Memory B cell (primary cell): ENCODE data around the gene FBP1.

Experiments
- ATAC-seq: fragments of 150-1000 bp; cut with Tn5 transposase; 2 replicates; pipeline ENCODE4 v1.10.0; 2021; ENCODE audit warnings: low read depth, mild to moderate bottlenecking, moderate library complexity
- DNase-seq, 2 donors: peaks; one replicate each; pipeline ENCODE4 v3.0.0; 2022; ENCODE audit warnings: low spot score in 2 of 2
- H3K27ac Mint-ChIP-seq: one replicate; pipeline ENCODE4 v1.8.0; 2022; ENCODE audit warnings: mild to moderate bottlenecking, moderate library complexity, mixed read lengths
- H3K27me3 Mint-ChIP-seq: one replicate; pipeline ENCODE4 v1.8.0; 2022; ENCODE audit warnings: mixed read lengths
- H3K36me3 Mint-ChIP-seq: one replicate; pipeline ENCODE4 v1.8.0; 2022; ENCODE audit warnings: mild to moderate bottlenecking, mixed read lengths
- H3K4me1 Mint-ChIP-seq: one replicate; pipeline ENCODE4 v1.8.0; 2022; ENCODE audit warnings: mixed read lengths
- H3K4me3 Mint-ChIP-seq: one replicate; pipeline ENCODE4 v1.8.0; 2022; ENCODE audit warnings: mild to moderate bottlenecking, moderate library complexity, mixed read lengths
- H3K9me3 Mint-ChIP-seq: one replicate; pipeline ENCODE4 v1.8.0; 2022; ENCODE audit warnings: mixed read lengths

FBP1 gene

DNA sequence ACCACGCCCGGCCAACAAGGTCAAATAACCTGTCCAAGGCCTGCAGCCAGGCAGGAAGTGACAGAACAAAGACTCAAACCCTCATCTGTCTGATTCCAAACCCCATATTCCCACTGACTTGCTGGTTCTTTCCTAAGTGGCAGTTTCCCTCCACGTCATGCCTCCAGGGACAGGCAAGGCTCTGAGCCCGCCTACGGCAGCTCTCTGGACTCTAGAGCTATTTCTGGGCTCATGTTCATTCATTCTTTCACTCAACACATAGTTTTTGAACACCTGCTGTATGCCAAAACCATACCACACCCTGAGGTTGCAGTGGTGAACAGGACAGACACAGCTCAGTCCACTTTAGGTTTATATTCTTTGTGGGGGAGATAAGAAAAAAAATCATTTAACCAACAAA is 5.2 kb upstream of the FBP1 start:
- Mint-ChIP-seq H3K9me3 (no peaks in the 10 kb centered on the region), H3K36me3 (no peaks in the 10 kb centered on the region), H3K27ac (no peak overlapping the region), H3K27me3 (peaks cover 5% of the 10 kb centered on the region), H3K4me1 (no peaks in the 10 kb centered on the region), H3K4me3 (no peak overlapping the region)
- DNase-seq (no peak), ATAC-seq (no peak)

DNA sequence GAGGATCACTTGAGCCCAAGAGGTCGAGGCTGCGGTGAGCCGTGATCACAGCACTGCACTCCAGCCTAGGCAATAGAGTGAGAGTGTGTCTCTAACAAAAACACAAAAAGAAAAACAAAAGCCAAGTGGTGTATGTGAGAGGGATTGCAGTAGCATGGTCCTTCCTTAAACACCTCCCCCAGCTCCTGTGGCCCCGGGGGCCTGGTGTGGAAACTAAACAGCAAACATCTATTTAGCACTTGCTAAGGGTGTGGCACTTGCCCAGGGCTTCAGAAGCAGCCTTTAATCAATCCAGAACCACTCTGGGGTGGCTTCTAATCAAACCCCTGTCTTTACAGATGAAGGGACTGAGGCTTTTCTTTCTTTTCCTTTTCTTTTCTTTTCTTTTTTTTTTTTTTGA is 4.4 kb upstream of the FBP1 start:
- no peaks in the 10 kb centered on the region for H3K36me3 Mint-ChIP-seq
- H3K4me3 Mint-ChIP-seq = no peak overlapping the region
- H3K9me3 Mint-ChIP-seq = no peaks in the 10 kb centered on the region
- peaks cover 5% of the 10 kb centered on the region for H3K27me3 Mint-ChIP-seq
- ATAC-seq = no peak
- H3K27ac Mint-ChIP-seq = no peak overlapping the region
- no peak for DNase-seq
- peaks cover 3% of the 10 kb centered on the region for H3K4me1 Mint-ChIP-seq

DNA sequence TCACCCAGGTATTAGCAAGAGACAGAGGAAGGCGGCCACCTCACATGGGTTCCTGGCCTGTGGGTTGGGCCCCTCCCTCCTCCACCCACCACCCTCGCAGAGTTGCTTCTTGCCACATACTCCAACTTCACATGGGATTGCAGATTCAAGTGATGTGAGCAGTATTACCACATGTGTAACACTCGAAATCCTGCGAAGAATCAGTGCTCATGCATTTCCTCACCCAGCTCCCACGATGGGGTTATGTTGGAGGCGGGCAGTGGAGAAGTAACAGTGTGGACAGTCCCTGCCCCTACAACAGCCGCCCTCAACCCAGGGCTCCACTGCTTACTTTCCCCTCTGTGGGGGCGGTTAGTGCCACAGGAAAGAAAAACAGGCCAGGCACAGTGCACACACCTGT is 3.9 kb upstream of the FBP1 start:
- ATAC-seq (no peak), DNase-seq (no peak)
- H3K27me3 Mint-ChIP-seq = peaks cover 8% of the 10 kb centered on the region
- no peak overlapping the region for H3K4me3 Mint-ChIP-seq
- no peaks in the 10 kb centered on the region for H3K9me3 Mint-ChIP-seq
- H3K36me3 Mint-ChIP-seq = no peaks in the 10 kb centered on the region
- peaks cover 6% of the 10 kb centered on the region for H3K4me1 Mint-ChIP-seq
- no peak overlapping the region for H3K27ac Mint-ChIP-seq

DNA sequence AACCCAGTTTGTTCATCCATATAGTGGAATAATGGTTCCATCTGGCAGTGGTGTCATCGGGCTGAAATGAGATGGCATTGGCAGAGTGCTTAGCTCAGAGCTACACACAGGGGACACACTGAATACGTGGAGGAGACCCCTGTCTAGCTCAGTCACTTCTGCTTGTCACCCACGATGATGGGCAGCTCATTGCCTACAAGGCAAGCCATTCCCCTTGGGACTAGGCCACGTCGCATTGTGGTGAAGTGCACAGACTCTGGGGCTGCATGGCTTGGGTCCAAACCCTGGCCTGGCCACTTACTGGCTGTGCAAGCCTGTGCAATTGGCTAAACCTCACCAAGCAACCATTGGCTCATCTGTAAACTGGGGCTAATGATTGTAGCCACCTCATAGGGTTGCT is 3.2 kb upstream of the FBP1 start:
- H3K4me1 Mint-ChIP-seq = peaks cover 6% of the 10 kb centered on the region
- H3K4me3 Mint-ChIP-seq = no peak overlapping the region
- peaks cover 8% of the 10 kb centered on the region for H3K27me3 Mint-ChIP-seq
- H3K36me3 Mint-ChIP-seq = no peaks in the 10 kb centered on the region
- no peak for ATAC-seq
- DNase-seq = no peak
- no peaks in the 10 kb centered on the region for H3K9me3 Mint-ChIP-seq
- H3K27ac Mint-ChIP-seq = no peak overlapping the region

DNA sequence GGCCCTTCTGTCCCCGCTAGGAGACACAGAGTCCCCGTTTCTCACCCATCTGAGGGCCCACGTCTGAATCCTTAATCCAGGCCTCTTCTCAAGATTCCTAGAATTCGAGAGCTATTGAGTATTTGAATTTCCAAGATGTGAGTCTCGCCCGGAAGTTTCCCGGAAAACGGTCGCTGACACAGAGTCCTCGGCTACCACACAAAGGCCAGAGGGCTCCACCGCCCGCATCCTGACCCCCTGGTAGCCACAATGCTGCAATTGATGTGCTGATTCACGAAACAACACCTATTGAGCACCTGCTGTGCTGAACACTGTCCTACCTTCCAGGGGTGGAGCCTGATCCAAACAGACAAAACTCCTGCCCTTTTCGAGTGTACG is 670 bp upstream of the FBP1 start:
- H3K27me3 Mint-ChIP-seq = peaks cover 8% of the 10 kb centered on the region
- H3K4me3 Mint-ChIP-seq = peak overlapping the region; percentile 93
- H3K4me1 Mint-ChIP-seq = peaks cover 6% of the 10 kb centered on the region
- H3K27ac Mint-ChIP-seq = peak overlapping the region; percentile 72
- ATAC-seq (no peak), DNase-seq (no peak)
- no peaks in the 10 kb centered on the region for H3K36me3 Mint-ChIP-seq
- no peaks in the 10 kb centered on the region for H3K9me3 Mint-ChIP-seq

DNA sequence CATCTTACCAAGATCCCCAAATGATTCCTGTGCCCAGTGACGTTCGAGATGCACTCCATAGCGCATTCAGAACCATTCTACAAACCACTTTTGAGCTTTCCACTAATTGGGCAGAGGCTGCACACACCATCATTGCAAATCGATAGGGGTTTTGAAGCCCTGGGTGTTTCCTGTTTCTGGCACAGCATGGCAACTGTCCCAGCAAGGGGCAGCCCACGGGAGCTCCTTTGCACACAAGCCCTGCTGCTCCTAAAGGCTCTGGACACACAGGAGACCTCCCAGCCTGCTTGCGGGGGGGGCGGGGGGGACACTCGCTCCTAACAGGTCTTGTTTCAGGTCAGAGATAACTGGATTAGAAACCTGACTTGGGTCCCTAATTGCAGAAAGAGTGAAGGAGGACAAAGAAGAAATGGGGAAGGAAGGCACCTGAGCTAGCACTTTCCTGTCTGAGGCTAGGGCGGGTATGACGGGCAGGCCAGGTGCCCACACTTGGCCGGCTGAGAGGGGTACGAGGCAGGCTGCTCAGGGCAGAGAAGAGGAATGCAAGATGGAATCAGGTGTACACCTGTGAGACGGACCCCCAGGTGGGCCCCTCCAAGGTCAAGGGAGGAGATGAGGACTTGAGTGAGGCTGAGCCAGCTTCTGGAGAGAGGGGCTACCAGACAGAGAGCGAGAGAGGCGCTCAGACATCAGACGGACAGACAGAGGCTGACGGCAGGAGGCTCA is 820 bp downstream of the FBP1 start:
- no peaks in the 10 kb centered on the region for H3K36me3 Mint-ChIP-seq
- H3K4me1 Mint-ChIP-seq = peaks cover 6% of the 10 kb centered on the region
- peak overlapping the region; percentile 93 for H3K4me3 Mint-ChIP-seq
- DNase-seq (no peak), ATAC-seq (peak; percentile 39)
- H3K9me3 Mint-ChIP-seq = no peaks in the 10 kb centered on the region
- peak overlapping the region; percentile 72 for H3K27ac Mint-ChIP-seq
- peaks cover 5% of the 10 kb centered on the region for H3K27me3 Mint-ChIP-seq

DNA sequence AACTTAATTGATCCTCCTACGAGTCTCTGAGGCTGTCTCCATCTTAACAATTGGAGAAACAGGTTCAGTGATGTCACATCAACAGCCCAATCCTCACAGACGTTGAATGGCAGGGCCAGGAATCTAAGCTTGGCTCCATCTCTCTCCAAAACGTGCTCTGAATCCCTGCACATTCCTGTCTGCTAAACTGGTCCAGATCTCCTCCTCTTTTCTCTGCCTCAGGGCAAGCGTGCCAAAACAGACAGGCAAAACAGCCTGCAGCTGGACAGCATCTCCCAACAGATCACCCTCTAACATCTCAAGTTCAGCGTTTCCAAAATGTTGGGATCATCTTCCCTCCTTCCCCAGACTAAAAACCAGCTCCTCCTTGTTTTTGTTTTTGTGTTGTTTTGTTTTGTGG is 6.6 kb downstream of the FBP1 start:
- Mint-ChIP-seq H3K36me3 (no peaks in the 10 kb centered on the region), H3K4me3 (no peak overlapping the region), H3K9me3 (no peaks in the 10 kb centered on the region), H3K27me3 (peaks cover 5% of the 10 kb centered on the region), H3K4me1 (no peaks in the 10 kb centered on the region), H3K27ac (no peak overlapping the region)
- no peak for DNase-seq
- no peak for ATAC-seq

DNA sequence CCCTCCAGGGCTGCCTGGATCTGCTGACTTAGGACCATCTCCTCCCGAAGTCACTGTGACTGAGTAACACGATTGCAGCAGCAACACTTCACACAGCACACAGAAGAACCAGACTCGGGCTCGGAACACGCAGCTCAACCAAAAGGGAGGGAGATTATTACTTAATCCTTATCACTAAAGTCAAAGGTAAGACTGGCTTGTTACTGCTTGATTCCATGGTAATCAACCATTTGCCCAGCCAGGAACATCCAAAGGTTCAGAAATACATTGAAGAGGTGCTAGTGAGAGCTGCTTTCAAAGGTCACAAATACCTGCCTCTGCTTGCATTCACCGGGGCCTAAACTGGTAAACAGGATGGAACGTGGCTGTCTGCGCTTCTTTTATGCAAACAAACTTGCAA is 7.7 kb downstream of the FBP1 start:
- Mint-ChIP-seq H3K9me3 (no peaks in the 10 kb centered on the region), H3K27ac (no peak overlapping the region), H3K36me3 (no peaks in the 10 kb centered on the region), H3K27me3 (peaks cover 5% of the 10 kb centered on the region), H3K4me1 (no peaks in the 10 kb centered on the region), H3K4me3 (no peak overlapping the region)
- ATAC-seq (no peak), DNase-seq (no peak)

DNA sequence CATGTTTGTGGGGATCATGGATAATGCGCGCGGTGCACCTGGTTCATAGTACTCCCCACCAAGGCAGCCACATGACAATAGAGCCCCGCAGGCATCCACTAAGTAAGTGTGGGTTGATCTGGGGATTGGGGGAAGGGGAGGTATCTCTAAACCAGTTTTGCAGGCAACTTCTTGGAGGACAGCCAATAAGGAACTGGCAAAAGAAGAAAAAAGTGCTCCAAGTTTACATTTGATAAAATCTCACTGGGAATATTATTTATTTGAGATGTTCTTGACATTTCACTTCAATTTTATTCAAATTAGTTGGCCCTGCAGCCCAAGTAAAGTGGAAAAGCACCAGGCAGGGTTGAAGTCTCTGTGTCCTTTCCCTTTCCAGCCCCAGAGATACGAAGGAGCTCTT is 8.5 kb downstream of the FBP1 start:
- Mint-ChIP-seq H3K27me3 (peaks cover 5% of the 10 kb centered on the region), H3K27ac (no peak overlapping the region), H3K4me1 (no peaks in the 10 kb centered on the region), H3K4me3 (no peak overlapping the region), H3K36me3 (no peaks in the 10 kb centered on the region), H3K9me3 (no peaks in the 10 kb centered on the region)
- DNase-seq (no peak), ATAC-seq (no peak)

DNA sequence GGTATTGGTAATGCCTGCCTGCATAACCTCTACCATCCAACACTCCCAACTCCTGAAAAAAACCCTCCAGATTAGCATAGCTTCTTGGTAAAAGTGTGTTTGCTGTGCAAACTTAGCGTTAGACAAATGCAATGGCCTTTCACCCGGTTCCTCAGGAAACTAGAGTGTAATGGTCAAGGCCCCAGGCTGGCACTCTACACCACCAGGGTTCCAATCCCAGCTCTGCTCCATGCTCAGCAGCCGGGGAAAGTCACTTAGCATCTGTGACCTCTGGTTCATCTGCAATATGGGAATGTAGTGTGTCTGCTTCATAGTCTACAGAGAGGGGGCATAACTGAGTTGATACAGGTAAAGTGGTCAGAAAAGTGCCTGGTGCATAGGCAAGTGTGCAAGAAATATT is 9.0 kb downstream of the FBP1 start:
- no peak for DNase-seq
- no peaks in the 10 kb centered on the region for H3K36me3 Mint-ChIP-seq
- peaks cover 5% of the 10 kb centered on the region for H3K27me3 Mint-ChIP-seq
- H3K4me3 Mint-ChIP-seq = no peak overlapping the region
- no peaks in the 10 kb centered on the region for H3K9me3 Mint-ChIP-seq
- no peak overlapping the region for H3K27ac Mint-ChIP-seq
- ATAC-seq = no peak
- H3K4me1 Mint-ChIP-seq = no peaks in the 10 kb centered on the region

DNA sequence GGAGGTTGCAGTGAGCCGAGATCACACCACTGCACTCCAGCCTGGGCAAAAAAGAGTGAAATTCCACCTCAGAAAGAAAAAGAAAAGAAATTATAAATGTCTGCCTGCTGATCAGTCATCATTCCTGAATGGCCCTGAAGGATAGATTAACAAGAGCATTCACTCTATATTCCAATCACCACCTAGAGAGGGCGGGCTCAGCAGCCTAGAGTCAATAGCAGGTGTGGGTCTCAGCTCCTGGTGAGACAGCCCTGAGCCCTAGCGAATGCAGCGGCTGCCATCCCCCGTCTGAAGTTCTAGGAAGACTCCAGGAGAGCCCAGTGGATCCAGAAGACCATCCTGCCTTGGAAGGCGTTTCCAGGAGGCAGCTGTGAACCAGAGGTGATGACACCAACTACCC is 12.0 kb downstream of the FBP1 start:
- ATAC-seq = no peak

DNA sequence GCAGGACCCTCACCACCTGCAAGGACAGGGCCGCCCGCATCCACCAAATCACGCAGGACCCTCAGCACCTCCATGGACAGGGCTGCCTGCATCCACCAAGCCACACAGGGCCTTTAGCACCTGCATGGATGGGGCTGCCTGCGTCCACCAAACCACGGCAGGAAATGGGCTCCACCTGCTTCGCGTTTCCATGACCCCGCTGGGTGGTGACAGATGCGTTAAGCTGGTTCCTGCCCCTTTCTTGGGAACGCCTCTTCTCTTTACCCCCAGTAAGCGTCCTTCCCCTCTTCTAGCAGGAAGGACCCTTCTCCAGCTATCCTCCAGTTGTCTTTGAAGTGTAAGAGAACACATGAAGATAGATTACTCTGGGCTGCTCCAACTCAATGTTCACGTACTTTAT is 13.5 kb downstream of the FBP1 start:
- no peaks in the 10 kb centered on the region for H3K27me3 Mint-ChIP-seq
- ATAC-seq (no peak), DNase-seq (no peak)
- H3K9me3 Mint-ChIP-seq = no peaks in the 10 kb centered on the region
- H3K36me3 Mint-ChIP-seq = no peaks in the 10 kb centered on the region
- no peaks in the 10 kb centered on the region for H3K4me1 Mint-ChIP-seq
- no peak overlapping the region for H3K4me3 Mint-ChIP-seq
- H3K27ac Mint-ChIP-seq = no peak overlapping the region

More for the DNA sequence above, 12.0 kb downstream of the FBP1 start:
- H3K27ac Mint-ChIP-seq = no peak overlapping the region
- H3K9me3 Mint-ChIP-seq = no peaks in the 10 kb centered on the region
- H3K4me3 Mint-ChIP-seq = no peak overlapping the region
- DNase-seq = no peak
- H3K4me1 Mint-ChIP-seq = no peaks in the 10 kb centered on the region
- no peaks in the 10 kb centered on the region for H3K27me3 Mint-ChIP-seq
- no peaks in the 10 kb centered on the region for H3K36me3 Mint-ChIP-seq

DNA sequence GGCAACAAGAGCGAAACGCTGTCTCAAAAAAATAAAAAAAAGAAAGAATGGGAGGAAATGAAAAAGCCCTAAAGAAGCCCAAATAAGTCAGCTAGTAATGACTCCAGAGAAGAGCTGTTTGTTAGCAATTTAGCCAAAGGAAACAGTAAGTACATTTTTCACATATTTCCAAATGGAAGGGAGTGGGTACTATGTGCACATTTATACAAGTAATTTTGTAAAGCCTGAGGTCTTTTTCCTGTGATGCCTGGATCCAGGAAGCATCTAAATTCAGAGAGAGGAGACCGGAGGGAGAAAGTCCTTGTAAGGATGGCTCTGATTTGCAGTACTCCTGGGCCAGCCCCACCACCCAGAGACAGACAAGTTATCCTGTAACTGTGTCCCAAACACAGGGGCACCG is 14.7 kb downstream of the FBP1 start:
- Mint-ChIP-seq H3K27me3 (peaks cover 4% of the 10 kb centered on the region), H3K4me3 (no peak overlapping the region), H3K9me3 (no peaks in the 10 kb centered on the region), H3K4me1 (no peaks in the 10 kb centered on the region), H3K36me3 (peaks cover 3% of the 10 kb centered on the region), H3K27ac (no peak overlapping the region)
- ATAC-seq = no peak
- DNase-seq = no peak

DNA sequence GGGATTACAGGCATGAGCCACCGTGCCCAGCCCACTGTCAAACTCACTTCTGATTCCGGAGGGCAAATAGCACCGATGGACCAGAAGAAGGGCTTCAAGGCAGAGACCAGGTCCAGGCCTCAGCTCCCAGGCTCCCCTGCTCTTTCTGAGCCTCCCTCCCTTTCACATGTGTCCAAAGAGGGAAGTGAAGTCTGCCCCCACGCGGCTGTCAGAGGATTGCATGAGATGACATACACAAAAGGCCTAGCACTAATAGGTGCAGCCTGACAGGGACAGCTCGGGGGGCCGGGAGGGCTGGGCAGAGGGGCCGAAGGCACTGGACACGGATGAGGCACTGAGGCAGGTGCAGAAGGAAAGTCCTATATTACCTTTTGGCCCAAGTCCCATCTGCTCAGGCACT is 16.1 kb downstream of the FBP1 start:
- H3K9me3 Mint-ChIP-seq = no peaks in the 10 kb centered on the region
- H3K36me3 Mint-ChIP-seq = peaks cover 3% of the 10 kb centered on the region
- H3K27me3 Mint-ChIP-seq = peaks cover 4% of the 10 kb centered on the region
- no peak overlapping the region for H3K27ac Mint-ChIP-seq
- no peak overlapping the region for H3K4me3 Mint-ChIP-seq
- no peaks in the 10 kb centered on the region for H3K4me1 Mint-ChIP-seq
- ATAC-seq (peak; percentile 32), DNase-seq (peak in 1 of 2 donors; percentile 5)

DNA sequence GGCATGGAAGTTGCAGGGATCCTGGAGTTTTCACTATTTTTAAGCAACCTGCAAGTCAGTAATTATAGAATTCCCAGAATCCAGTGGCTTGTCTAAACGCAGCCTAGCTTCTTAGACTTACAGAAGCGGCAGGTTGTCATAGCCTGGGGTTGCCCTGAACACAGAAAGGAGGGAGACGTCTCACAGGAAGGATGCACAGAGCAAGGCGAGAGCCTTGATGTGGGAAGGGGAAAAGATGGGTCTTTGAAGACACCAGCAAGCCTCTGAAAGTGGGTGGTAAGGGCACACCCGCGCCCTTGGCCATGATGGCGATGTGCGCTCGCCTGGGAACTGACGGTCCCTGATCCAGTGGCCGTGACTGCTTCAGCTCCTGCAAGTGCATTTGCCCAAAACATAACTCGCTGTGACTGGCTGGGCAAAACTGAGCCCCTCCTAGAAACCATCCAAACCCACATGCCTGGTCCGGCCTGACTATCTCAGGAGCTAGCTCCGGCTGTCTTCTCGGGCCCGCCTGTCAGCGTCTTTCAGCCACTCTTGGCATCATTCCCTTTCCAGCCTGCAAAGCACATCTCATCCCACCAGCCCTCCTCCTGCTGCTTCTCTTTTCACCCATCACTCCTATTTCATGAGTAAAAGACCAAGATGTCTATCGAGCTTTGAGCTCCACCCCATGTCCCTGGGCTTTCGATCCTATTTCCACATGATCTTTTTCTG is 17.1 kb downstream of the FBP1 start:
- Mint-ChIP-seq H3K9me3 (no peaks in the 10 kb centered on the region), H3K27me3 (peaks cover 4% of the 10 kb centered on the region), H3K4me1 (no peaks in the 10 kb centered on the region), H3K4me3 (no peak overlapping the region), H3K27ac (no peak overlapping the region), H3K36me3 (peaks cover 3% of the 10 kb centered on the region)
- ATAC-seq (no peak), DNase-seq (no peak)
